K562 (cell line): ENCODE measurements around the gene PEPD. TPM values are rescaled to one million over a fixed set of nuclear protein-coding genes. Genes with fewer than 3 reads are reported as not detected.

Experiments
- ATAC-seq: fragments of 200-7000 bp; cut with Tn5 transposase; 3 replicates; pipeline ENCODE4 v1.9.1; 2020; ENCODE audit warnings: moderate library complexity
- BruUV-seq: library from RNA; stranded (reverse); fragments of 400-500 nt; replicated peaks from 2 replicates; lab custom pipeline; 2021; lab: Mats Ljungman, UMichigan
- CTCF ChIA-PET: fragments of 300-600 bp; formaldehyde crosslinking; extraction: SDS; loops from one replicate; lab custom pipeline; 2021; ENCODE audit warnings: low intra/inter-chr PET ratio; lab: Yijun Ruan, JAX
- POLR2A ChIA-PET: fragments of 300-600, 350-650 bp; sonication (Branson Sonifier 250); formaldehyde crosslinking; extraction: SDS; loops from one replicate; lab custom pipeline; 2021; ENCODE audit warnings: antibody characterized with exemption, inconsistent platforms; lab: Yijun Ruan, JAX
- DNase-seq, 4 experiments: peaks; one replicate each; pipeline versions ENCODE4 v3.0.0 to v3.0.0-alpha.2; 2011 to 2018; ENCODE audit warnings: low spot score in 3 of 4, mixed read lengths in 3 of 4; ENCODE audit errors: extremely low read depth in 1 of 4
- FAIRE-seq: peaks from 2 replicates; lab custom pipeline; 2011; peaks lifted over from hg19 to GRCh38; lab: Jason Lieb, UNC
- H2AFZ ChIP-seq: 2 replicates; pipeline ENCODE4 v1.6.0; 2011; ENCODE audit warnings: low read depth, low read length, control low read depth, inconsistent platforms
- H3K27ac ChIP-seq: fragments of 200-600 bp; 3 replicates; pipeline ENCODE4 v1.8.0; 2011; ENCODE audit warnings: low read depth, mild to moderate bottlenecking, control low read depth, inconsistent platforms, low read length, moderate library complexity, mixed read lengths; ENCODE audit errors: extremely low read depth
- H3K27me3 ChIP-seq, 2 experiments: fragments of 300-600 bp in 1 of 2; 2 replicates in 1 of 2; 3 replicates in 1 of 2; pipeline versions ENCODE4 v1.6.0 to v1.8.0; 2011; ENCODE audit warnings: inconsistent platforms in 2 of 2, low read length in 2 of 2, mild to moderate bottlenecking in 1 of 2, mixed read lengths in 1 of 2, moderate library complexity in 1 of 2; ENCODE audit not compliant: control insufficient read depth in 2 of 2, insufficient read depth in 2 of 2
- H3K36me3 ChIP-seq: fragments of 300-600 bp; 3 replicates; pipeline ENCODE4 v1.8.0; 2011; ENCODE audit warnings: mild to moderate bottlenecking, low read length, inconsistent platforms; ENCODE audit not compliant: control insufficient read depth, insufficient read depth
- H3K4me1 ChIP-seq, 2 experiments: fragments of 200-600 bp in 1 of 2; replicated peaks in 1 of 2; 2 replicates in 1 of 2; 3 replicates in 1 of 2; pipeline versions ENCODE4 v1.5.1 to v1.8.0; 2011; ENCODE audit warnings: inconsistent platforms in 2 of 2, low read length in 2 of 2, mild to moderate bottlenecking in 1 of 2, mixed read lengths in 1 of 2, moderate library complexity in 1 of 2; ENCODE audit not compliant: control insufficient read depth in 2 of 2, insufficient read depth in 2 of 2
- H3K4me2 ChIP-seq: 2 replicates; pipeline ENCODE4 v1.6.1; 2011; ENCODE audit warnings: low read length, control low read depth, inconsistent platforms, mixed read lengths; ENCODE audit not compliant: insufficient read depth
- H3K4me3 ChIP-seq: fragments of 200-600 bp; sonication (generic), shearing (Covaris generic); 2 replicates; pipeline ENCODE4 v1.5.1; 2016; ENCODE audit warnings: control low read depth, inconsistent platforms
- H3K79me2 ChIP-seq: fragments of 200-600 bp; 3 replicates; pipeline ENCODE4 v1.8.0; 2011; ENCODE audit warnings: low read length, inconsistent platforms; ENCODE audit not compliant: control insufficient read depth, insufficient read depth
- H3K9ac ChIP-seq, 2 experiments: 2 replicates each; pipeline versions ENCODE4 v1.6.0 to v1.6.1; 2011; ENCODE audit warnings: low read depth in 2 of 2, low read length in 2 of 2, control low read depth in 1 of 2, inconsistent platforms in 1 of 2, mild to moderate bottlenecking in 1 of 2, mixed read lengths in 1 of 2; ENCODE audit not compliant: insufficient read depth in 1 of 2
- H3K9me1 ChIP-seq: one replicate; pipeline ENCODE4 v1.6.0; 2011; ENCODE audit warnings: inconsistent platforms, mild to moderate bottlenecking, low read length, moderate library complexity; ENCODE audit not compliant: control insufficient read depth, insufficient read depth
- H3K9me3 ChIP-seq: replicated peaks from 2 replicates; pipeline ENCODE4 v1.5.1; 2011; ENCODE audit warnings: low read depth, low read length, inconsistent platforms; ENCODE audit not compliant: control insufficient read depth, insufficient read depth
- H4K20me1 ChIP-seq: replicated peaks from 2 replicates; pipeline ENCODE4 v1.6.1; 2011; ENCODE audit warnings: low read length, inconsistent platforms, mixed read lengths; ENCODE audit not compliant: control insufficient read depth, insufficient read depth
- CBX5 ChIP-seq: IDR thresholded peaks from 2 replicates; pipeline ENCODE4 v1.6.1; 2014; ENCODE audit warnings: low read depth, borderline replicate concordance
- CEBPZ ChIP-seq: fragments of 150-350 bp; IDR thresholded peaks from 2 replicates; pipeline ENCODE4 v1.6.1; 2014; ENCODE audit warnings: low read depth, mild to moderate bottlenecking, low read length, borderline replicate concordance
- CREB3 ChIP-seq: fragments of 450-650 bp; conservative IDR thresholded peaks from 2 replicates; pipeline ENCODE4 v1.6.1; 2016; ENCODE audit warnings: missing genetic modification characterization, low read depth, mild to moderate bottlenecking, missing compliant biosample characterization, moderate library complexity
- CTBP1 ChIP-seq: fragments of 450-650 bp; IDR thresholded peaks from 2 replicates; pipeline ENCODE4 v1.6.1; 2016; ENCODE audit warnings: borderline replicate concordance
- FOXM1 ChIP-seq, 2 experiments: fragments of 450-650 bp in 1 of 2; sonication (generic) in 1 of 2; formaldehyde crosslinking in 1 of 2; IDR thresholded peaks; 2 replicates each; pipeline versions ENCODE4 v1.6.1 to v1.9.0; 2017 to 2022; ENCODE audit warnings: low read depth in 2 of 2, mild to moderate bottlenecking in 2 of 2, missing genetic modification reagents in 1 of 2, moderate library complexity in 1 of 2
- GATAD2B ChIP-seq: fragments of 450-650 bp; IDR thresholded peaks from 2 replicates; pipeline ENCODE4 v1.6.1; 2017; ENCODE audit warnings: mild to moderate bottlenecking, borderline replicate concordance
- HNRNPLL ChIP-seq: fragments of 200-400 bp; formaldehyde crosslinking; IDR thresholded peaks from 2 replicates; pipeline ENCODE4 v1.6.1; 2017; ENCODE audit warnings: low read length, low read depth, mild to moderate bottlenecking; ENCODE audit not compliant: poor library complexity, severe bottlenecking
- HSF4 ChIP-seq: fragments of 250-450 bp; sonication (Bioruptor Pico); IDR thresholded peaks from 2 replicates; pipeline ENCODE4 v2.1.2; 2022; ENCODE audit warnings: mild to moderate bottlenecking, moderate library complexity, borderline replicate concordance
- IRF9 ChIP-seq: fragments of 450-650 bp; IDR thresholded peaks from 2 replicates; pipeline ENCODE4 v1.6.1; 2016; ENCODE audit warnings: missing biosample characterization, missing genetic modification characterization
- NR2C2 ChIP-seq, 2 experiments: fragments of 200-800 bp in 1 of 2; sonication (Bioruptor generic) in 1 of 2; sonication (generic) in 1 of 2; formaldehyde crosslinking in 1 of 2; IDR thresholded peaks; 2 replicates each; pipeline versions ENCODE4 v1.6.1 to v1.8.0; 2016 to 2022; ENCODE audit warnings: mild to moderate bottlenecking in 1 of 2, missing compliant biosample characterization in 1 of 2, missing genetic modification characterization in 1 of 2, missing genetic modification reagents in 1 of 2
- PHTF2 ChIP-seq: fragments of 250-450 bp; sonication (Bioruptor Pico); IDR thresholded peaks from 2 replicates; pipeline ENCODE4 v1.5.0; 2021; ENCODE audit warnings: mild to moderate bottlenecking
- RBM15 ChIP-seq: fragments of 200-400 bp; formaldehyde crosslinking; IDR thresholded peaks from 2 replicates; pipeline ENCODE4 v1.6.1; 2018; ENCODE audit warnings: mild to moderate bottlenecking, low read length, moderate library complexity; ENCODE audit not compliant: insufficient read depth
- SUPT5H ChIP-seq: fragments of 450-650 bp; IDR thresholded peaks from 2 replicates; pipeline ENCODE4 v1.6.1; 2016
- ZFPM2 ChIP-seq: fragments of 250-450 bp; sonication (Bioruptor Pico); IDR thresholded peaks from 2 replicates; pipeline ENCODE4 v1.5.1; 2022; ENCODE audit warnings: mild to moderate bottlenecking
- ZNF146 ChIP-seq: IDR thresholded peaks from one replicate; pipeline ENCODE4 v1.6.1; 2018; ENCODE audit warnings: missing compliant biosample characterization; ENCODE audit not compliant: unreplicated experiment
- ZNF551 ChIP-seq: fragments of 250-450 bp; sonication (Bioruptor Pico); IDR thresholded peaks from 2 replicates; pipeline ENCODE4 v1.5.0; 2021; ENCODE audit warnings: mild to moderate bottlenecking, moderate library complexity
- ZNF583 ChIP-seq: fragments of 250-450 bp; sonication (Bioruptor Pico); IDR thresholded peaks from 2 replicates; pipeline ENCODE4 v1.4.0; 2020
- ZNF766 ChIP-seq: fragments of 200-800 bp; sonication (Bioruptor generic); conservative IDR thresholded peaks from 2 replicates; pipeline ENCODE4 v1.6.1; 2016; ENCODE audit warnings: missing genetic modification characterization, missing compliant biosample characterization
- WGBS: fragments of 100-300 bp; shearing (Covaris generic); methylation state at CpG from one replicate; pipeline ENCODE4 v1.1.6; 2016; ENCODE audit warnings: low coverage, mixed read lengths; ENCODE audit not compliant: insufficient coverage; ENCODE audit errors: missing lambda C conversion rate; 5-methylcytosine and 5-hydroxymethylcytosine counted together
- in situ Hi-C: fragments of 300-500 bp; cut with MboI; formaldehyde crosslinking; loops from 4 replicates; pipeline ENCODE4 v1.15.0; 2018; ENCODE audit warnings: inconsistent platforms, mixed read lengths
- intact Hi-C: fragments of 100-400 bp; cut with micrococcal nuclease; formaldehyde crosslinking; loops from 2 replicates; pipeline ENCODE4 v1.14.2; 2022
- polyA plus RNA-seq, 8 experiments: library from polyadenylated mRNA; depleted of rRNA in 4 of 8; stranded (reverse) in 5 of 8; unstranded in 3 of 8; fragments of >200 nt; fragmentation: Nextera tagmentation in 2 of 8; fragmentation: Illumina TruSeq in 1 of 8; extraction: Ambion mirVana in 2 of 8; extraction: Trizol in 1 of 8; gene quantifications; 2 replicates each; pipeline versions ENCODE4 v1.2.1 to v1.2.3, GENCODE V29; 2011 to 2014; ENCODE audit warnings: inconsistent platforms in 1 of 8, missing spikeins in 1 of 8
- total RNA-seq, 7 experiments: library from RNA; depleted of rRNA in 6 of 7; stranded (reverse); fragments of >200 nt in 6 of 7; fragmentation: Illumina TruSeq in 2 of 7; extraction: Trizol in 2 of 7; gene quantifications; 2 replicates each; pipeline versions ENCODE4 v1.2.1 to v1.2.3, GENCODE V29; 2011 to 2021; ENCODE audit warnings: low replicate concordance in 1 of 7

The PEPD gene
- total and polyA plus RNA-seq, 9 of the 15 experiments (the other 6 are each of a cell fraction or from before 2014, with no cell fraction given) = 1.3 to 19.2 (median 16.0) TPM

GRCh38 chr19:33370783-33371182, 150.8 kb downstream of the PEPD start:
- H4K20me1 ChIP-seq = peaks cover 16% of the 10 kb centered on the region
- H3K27me3 ChIP-seq = peaks cover 9 to 21% of the 10 kb centered on the region in 2 experiments
- H3K4me2 ChIP-seq = no peak overlapping the region
- no peak overlapping the region for H2AFZ ChIP-seq
- BruUV-seq = no TSS peak
- ChIA-PET CTCF (no interaction called here), POLR2A (interaction anchor here (1.0 to 5.2 kb wide), 3 partner anchors 10 to 27 kb away, joined by 4 to 60 read pairs (median 50); no protein-coding TSS in a partner anchor)
- no peak for ATAC-seq
- intact Hi-C loops (loop anchor here (10.0 kb wide), 1 partner anchor 396 kb away; the partner anchor contains the start of genes CEP89 and FAAP24), in situ Hi-C loops (no loop called here)
- FAIRE-seq = no peak
- peaks cover 3% of the 10 kb centered on the region; the same call in 1 of the 3 replicates for H3K36me3 ChIP-seq
- no peak for DNase-seq
- 42% methylated on average over 4 of the region's 4 CpGs for WGBS
- H3K9ac ChIP-seq = no peak overlapping the region
- no peaks in the 10 kb centered on the region for H3K9me3 ChIP-seq
- H3K4me3 ChIP-seq = no peak overlapping the region
- peaks cover 3% of the 10 kb centered on the region for H3K9me1 ChIP-seq
- H3K4me1 ChIP-seq = peaks cover 10 to 21% of the 10 kb centered on the region in 2 experiments; a peak in 4 of 5 replicates
- no peak overlapping the region for H3K27ac ChIP-seq
- peaks cover 21% of the 10 kb centered on the region for H3K79me2 ChIP-seq
- TF ChIP-seq PHTF2 (CRISPR knock-in tag) (no peak), NR2C2 (CRISPR knock-in tag; IDR thresholded peaks at IDR 0.05) (no peak), NR2C2 (tag; IDR thresholded peaks at IDR 0.05) (no peak), RBM15 (no peak), ZNF766 (CRISPR knock-in tag) (no peak), HSF4 (CRISPR knock-in tag) (no peak), SUPT5H (no peak), ZFPM2 (CRISPR knock-in tag) (no peak), ZNF551 (no peak), GATAD2B (no peak), CEBPZ (no peak), CBX5 (no peak), ZNF146 (no peak), IRF9 (tag) (no peak), HNRNPLL (no peak), CREB3 (tag) (no peak), CTBP1 (no peak), FOXM1 (IDR thresholded peaks at IDR 0.05; ENCODE audit: low read depth) (no peak), FOXM1 (CRISPR knock-in tag; IDR thresholded peaks at IDR 0.05; ENCODE audit: low read depth) (no peak), ZNF583 (no peak)
